HL-60/S4 (cell line): Measurements from ENCODE around the gene MINAR1.
"Not testable (repeated sequence)": the region's sequence is repeated elsewhere in the genome, so short reads cannot be mapped to it uniquely, and the experiment has no call there.

Experiments used
- in situ Hi-C: fragments of 300-500 bp; cut with MboI; formaldehyde crosslinking; loops from 2 replicates; pipeline ENCODE4 v1.14.3; 2022; ENCODE audit warnings: low sequenced_read_pairs

The MINAR1 gene

GRCh38 chr15:79431636-79432344, at the start of gene MINAR1:
TSS of gene MINAR1 (plus strand) at chr15:79432336. CDS start at chr15:79456148, 23,812 bp downstream.
- in situ Hi-C loops = no loop called here

GRCh38 chr15:79394231-79394630, 37.9 kb upstream of the MINAR1 start:
- in situ Hi-C loops = no loop called here

- in situ Hi-C loops = no loop called here
Observed at GRCh38 chr15:79396850-79397249, 35.3 kb upstream of the MINAR1 start.

- in situ Hi-C loops = no loop called here
Observed at GRCh38 chr15:79397269-79397910, 34.7 kb upstream of the MINAR1 start.

GRCh38 chr15:79399606-79400005, 32.5 kb upstream of the MINAR1 start:
- in situ Hi-C loops = no loop called here

GRCh38 chr15:79400650-79401049, 31.5 kb upstream of the MINAR1 start:
- in situ Hi-C loops = no loop called here

GRCh38 chr15:79401301-79401700, 30.8 kb upstream of the MINAR1 start:
- in situ Hi-C loops = no loop called here

GRCh38 chr15:79402136-79402535, 30.0 kb upstream of the MINAR1 start:
- in situ Hi-C loops = no loop called here

GRCh38 chr15:79403501-79403900, 28.6 kb upstream of the MINAR1 start:
- in situ Hi-C loops = no loop called here

- in situ Hi-C loops = no loop called here
Observed at GRCh38 chr15:79406210-79406609, 25.9 kb upstream of the MINAR1 start.

- in situ Hi-C loops = no loop called here
Observed at GRCh38 chr15:79408041-79408440, 24.1 kb upstream of the MINAR1 start.

GRCh38 chr15:79410237-79410636, 21.9 kb upstream of the MINAR1 start:
- in situ Hi-C loops = no loop called here

GRCh38 chr15:79412010-79412409, 20.1 kb upstream of the MINAR1 start:
- in situ Hi-C loops = no loop called here

GRCh38 chr15:79412429-79412828, 19.7 kb upstream of the MINAR1 start:
- in situ Hi-C loops = no loop called here

- in situ Hi-C loops = no loop called here
Observed at GRCh38 chr15:79416876-79417275, 15.3 kb upstream of the MINAR1 start.

GRCh38 chr15:79418693-79419279, 13.3 kb upstream of the MINAR1 start:
- in situ Hi-C loops = no loop called here

- in situ Hi-C loops = no loop called here
Observed at GRCh38 chr15:79425591-79426295, 6.4 kb upstream of the MINAR1 start.

- in situ Hi-C loops = not testable (repeated sequence)
Observed at GRCh38 chr15:79426899-79427298, 5.2 kb upstream of the MINAR1 start.

- in situ Hi-C loops = no loop called here
Observed at GRCh38 chr15:79427781-79428598, 4.1 kb upstream of the MINAR1 start.

GRCh38 chr15:79430901-79431635, 1.1 kb upstream of the MINAR1 start:
- in situ Hi-C loops = no loop called here
